Measurements from ENCODE around the gene ZMYND8. TPM values are rescaled to one million over a fixed set of nuclear protein-coding genes. Genes with fewer than 3 reads are reported as not detected.

The ZMYND8 gene
- total RNA-seq, 1 donor from 2014 or later, result 31.9 TPM

- no peaks in the 10 kb centered on the region for H3K27me3 Mint-ChIP-seq (ENCODE audit: low read depth)
- H3K36me3 Mint-ChIP-seq (ENCODE audit: low read depth), result no peaks in the 10 kb centered on the region
- peaks cover 3% of the 10 kb centered on the region for H3K9me3 Mint-ChIP-seq (ENCODE audit: low read depth)
- H3K4me1 Mint-ChIP-seq (ENCODE audit: low read depth), result no peaks in the 10 kb centered on the region
- DNase-seq (ENCODE audit: low spot score), result no peak
- no peak for TF ChIP-seq CTCF (IDR thresholded peaks at IDR 0.05)
- no peak overlapping the region for H3K27ac Mint-ChIP-seq (ENCODE audit: unreplicated experiment)
- H3K4me3 Mint-ChIP-seq (ENCODE audit: unreplicated experiment), result no peak overlapping the region
Observed at GRCh38 chr20:47161411-47161810, 195.1 kb downstream of the ZMYND8 start.

DNA sequence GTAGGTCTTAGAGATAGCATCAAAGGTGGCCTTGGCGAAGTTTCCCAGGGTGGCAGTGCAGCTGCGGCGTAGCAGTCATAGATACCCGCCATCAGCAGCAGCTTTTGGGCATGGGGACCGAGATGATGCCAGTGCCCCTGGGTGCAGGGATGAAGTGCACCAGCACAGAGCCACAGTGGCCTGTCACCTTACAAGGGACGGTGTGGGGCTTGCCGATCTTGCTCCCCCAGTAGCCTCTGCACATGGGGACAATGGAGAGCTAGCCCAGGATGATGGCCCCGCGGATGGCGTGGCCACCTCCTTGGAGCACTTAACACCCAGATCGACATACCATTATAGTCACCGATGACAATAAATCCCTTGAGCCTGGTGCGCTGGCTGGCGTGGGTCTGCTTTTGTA, 195.5 kb downstream of the ZMYND8 start:
- peaks cover 3% of the 10 kb centered on the region for H3K9me3 Mint-ChIP-seq (ENCODE audit: low read depth)
- no peak for TF ChIP-seq CTCF (IDR thresholded peaks at IDR 0.05)
- H3K27ac Mint-ChIP-seq (ENCODE audit: unreplicated experiment), result no peak overlapping the region
- no peaks in the 10 kb centered on the region for H3K27me3 Mint-ChIP-seq (ENCODE audit: low read depth)
- H3K4me3 Mint-ChIP-seq (ENCODE audit: unreplicated experiment), result no peak overlapping the region
- no peaks in the 10 kb centered on the region for H3K36me3 Mint-ChIP-seq (ENCODE audit: low read depth)
- DNase-seq (ENCODE audit: low spot score), result no peak
- no peaks in the 10 kb centered on the region for H3K4me1 Mint-ChIP-seq (ENCODE audit: low read depth)

DNA sequence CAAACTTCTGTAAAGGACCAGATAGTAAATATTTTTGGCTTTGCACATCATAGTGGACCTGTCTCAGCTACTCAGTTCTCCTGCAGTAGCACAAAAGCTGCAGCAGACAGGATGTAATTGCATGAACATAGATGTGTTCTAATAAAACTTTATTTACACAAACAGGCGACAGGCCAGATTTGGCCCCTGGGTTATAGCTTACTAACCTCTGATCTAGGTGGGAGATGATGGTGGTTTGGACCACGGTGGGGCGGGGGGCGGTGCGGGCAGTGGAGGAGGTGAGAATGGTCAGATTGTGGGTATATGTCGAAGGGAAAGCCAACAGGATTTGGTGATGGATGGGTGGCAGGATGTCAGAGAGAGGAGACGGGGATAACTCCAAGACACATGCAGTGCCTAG, 196.3 kb downstream of the ZMYND8 start:
- DNase-seq (ENCODE audit: low spot score), result no peak
- Mint-ChIP-seq H3K27ac (ENCODE audit: unreplicated experiment) (no peak overlapping the region), H3K36me3 (ENCODE audit: low read depth) (no peaks in the 10 kb centered on the region), H3K4me1 (ENCODE audit: low read depth) (no peaks in the 10 kb centered on the region), H3K4me3 (ENCODE audit: unreplicated experiment) (no peak overlapping the region), H3K9me3 (ENCODE audit: low read depth) (peaks cover 3% of the 10 kb centered on the region), H3K27me3 (ENCODE audit: low read depth) (peaks cover 3% of the 10 kb centered on the region)
- no peak for TF ChIP-seq CTCF (IDR thresholded peaks at IDR 0.05)

Small RNA genes within 50 kb of the gene (microRNA-seq; reads per million reads assigned to microRNA genes)
- gene MIR3616 (ENCODE audit: borderline number of aligned reads), result not detected

Other genes with a start within 250 kb of the ZMYND8 start
- gene NCOA3, start 145.2 kb upstream of the ZMYND8 start, total RNA-seq, result 38.1 to 56.0 TPM (median 45.2 TPM) in 3 replicates